ENCODE data around the gene FOXC2. TPM values are rescaled to one million over a fixed set of nuclear protein-coding genes. Genes with fewer than 3 reads are reported as not detected.

Gene FOXC2
- total RNA-seq, 2 donors from 2014 or later = 0.66 to 0.78 TPM

GRCh38 chr16:86580791-86581170, 14.2 kb downstream of the FOXC2 start:
- Histone ChIP-seq H3K36me3 (replicated peaks in 1 of 2; ENCODE audit: insufficient read depth in 1 of 2, low read depth in 2 of 2) (no peaks in the 10 kb centered on the region), H3K9me3 (no peaks in the 10 kb centered on the region), H3K27ac (no peak overlapping the region), H3K27me3 (peaks cover 0 to 27% of the 10 kb centered on the region in 2 donors), H3K4me1 (peaks cover 21% of the 10 kb centered on the region), H3K4me3 (no peak overlapping the region)
- WGBS, 2 donors = 45 to 50% methylated on average over 9 of the region's 9 CpGs
- DNase-seq (no peak), ATAC-seq (no peak)
- intact Hi-C loops (cut with DNase I) = no loop called here
- TF ChIP-seq CTCF (IDR thresholded peaks at IDR 0.05) = no peak
- no peak for TF ChIP-seq POLR2A (IDR thresholded peaks at IDR 0.05)

- Histone ChIP-seq H3K9me3 (no peaks in the 10 kb centered on the region), H3K27me3 (peaks cover 0 to 25% of the 10 kb centered on the region in 2 donors), H3K4me3 (no peak overlapping the region), H3K27ac (no peak overlapping the region), H3K36me3 (replicated peaks in 1 of 2; ENCODE audit: insufficient read depth in 1 of 2, low read depth in 2 of 2) (no peaks in the 10 kb centered on the region), H3K4me1 (peaks cover 14% of the 10 kb centered on the region)
- 44 to 47% methylated on average over 4 of the region's 4 CpGs for WGBS, 2 donors
- intact Hi-C loops (cut with DNase I) = no loop called here
- no peak for ATAC-seq
- no peak for TF ChIP-seq POLR2A (IDR thresholded peaks at IDR 0.05)
- TF ChIP-seq CTCF (IDR thresholded peaks at IDR 0.05) = no peak
- DNase-seq = no peak
Observed at GRCh38 chr16:86581458-86581857, 14.8 kb downstream of the FOXC2 start.

- no peak for DNase-seq
- Histone ChIP-seq H3K27ac (no peak overlapping the region), H3K4me1 (peaks cover 1% of the 10 kb centered on the region), H3K36me3 (replicated peaks in 1 of 2; ENCODE audit: insufficient read depth in 1 of 2, low read depth in 2 of 2) (no peaks in the 10 kb centered on the region), H3K9me3 (no peaks in the 10 kb centered on the region), H3K4me3 (no peak overlapping the region), H3K27me3 (peaks cover 0 to 4% of the 10 kb centered on the region in 2 donors)
- intact Hi-C loops (cut with DNase I) = no loop called here
- TF ChIP-seq POLR2A (IDR thresholded peaks at IDR 0.05) = no peak
- no peak for TF ChIP-seq CTCF (IDR thresholded peaks at IDR 0.05)
- 57 to 81% methylated on average over 4 to 6 of the region's 6 CpGs for WGBS, 2 donors
- no peak for ATAC-seq
Observed at GRCh38 chr16:86584071-86584685, 17.5 kb downstream of the FOXC2 start.

- 60 to 64% methylated on average over 12 of the region's 12 CpGs for WGBS, 2 donors
- Histone ChIP-seq H3K4me3 (no peak overlapping the region), H3K27me3 (no peaks in the 10 kb centered on the region), H3K9me3 (no peaks in the 10 kb centered on the region), H3K27ac (no peak overlapping the region), H3K36me3 (replicated peaks in 1 of 2; ENCODE audit: insufficient read depth in 1 of 2, low read depth in 2 of 2) (no peaks in the 10 kb centered on the region), H3K4me1 (no peaks in the 10 kb centered on the region)
- intact Hi-C loops (cut with DNase I) = no loop called here
- DNase-seq (no peak), ATAC-seq (no peak)
- TF ChIP-seq CTCF (IDR thresholded peaks at IDR 0.05) (no peak), POLR2A (IDR thresholded peaks at IDR 0.05) (no peak)
Observed at GRCh38 chr16:86584726-86585721, 18.4 kb downstream of the FOXC2 start.

Data from body of pancreas (tissue), 4 donors.